Cerebellar nuclear complex (tissue), 1 donor: ENCODE data around the gene PHF2.
A peak's percentile ranks its signal among the peaks of the same experiment; 100 is the strongest.

Experiments
- DNase-seq, 2 experiments: peaks; one replicate each; lab custom pipeline; 2025; lab: John Stamatoyannopoulos, UW

Gene PHF2

DNA sequence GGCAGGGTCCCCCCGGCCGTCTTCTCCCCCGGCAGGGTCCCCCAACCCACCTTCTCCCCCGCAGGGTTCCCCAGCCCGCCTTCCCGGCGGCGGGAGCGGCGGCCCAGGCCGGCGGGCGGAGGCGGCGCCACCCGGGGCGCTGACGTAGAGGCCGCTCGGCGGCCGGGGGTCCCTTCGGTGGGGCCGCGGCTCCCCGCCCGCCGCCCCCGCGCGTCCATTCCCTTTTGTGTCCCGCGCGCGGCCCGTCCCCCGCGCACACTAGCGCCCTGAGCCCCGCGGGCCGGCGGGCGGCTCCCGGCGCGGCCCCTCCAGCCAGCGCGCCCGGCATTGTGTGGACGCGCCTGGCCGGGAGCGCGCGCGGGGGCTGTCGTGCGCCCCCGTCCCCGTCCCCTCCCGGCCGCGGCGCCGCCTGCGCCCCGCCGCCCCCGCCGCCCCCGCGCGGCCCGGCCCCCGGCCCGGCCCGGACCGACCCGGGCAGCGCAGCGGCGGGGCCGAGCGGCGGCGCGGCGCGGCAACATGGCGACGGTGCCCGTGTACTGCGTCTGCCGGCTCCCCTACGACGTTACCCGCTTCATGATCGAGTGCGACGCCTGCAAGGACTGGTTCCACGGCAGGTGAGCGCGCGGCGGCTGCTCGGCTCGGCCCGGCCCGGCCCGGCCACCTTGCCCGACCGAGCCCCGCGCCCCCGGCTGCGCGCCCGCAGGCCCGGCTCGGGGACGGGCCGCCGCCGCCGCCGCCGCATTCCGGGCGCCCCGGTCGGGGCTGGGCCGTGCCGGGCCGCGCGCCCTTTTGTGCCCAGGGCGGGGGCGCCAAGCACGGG, at the start of gene PHF2:
Gene PHF2, plus strand, starts transcription at position 327 of the 820 bp plus-strand sequence. Its CDS starts 190 bp downstream, at position 517.
- no peak for DNase-seq

DNA sequence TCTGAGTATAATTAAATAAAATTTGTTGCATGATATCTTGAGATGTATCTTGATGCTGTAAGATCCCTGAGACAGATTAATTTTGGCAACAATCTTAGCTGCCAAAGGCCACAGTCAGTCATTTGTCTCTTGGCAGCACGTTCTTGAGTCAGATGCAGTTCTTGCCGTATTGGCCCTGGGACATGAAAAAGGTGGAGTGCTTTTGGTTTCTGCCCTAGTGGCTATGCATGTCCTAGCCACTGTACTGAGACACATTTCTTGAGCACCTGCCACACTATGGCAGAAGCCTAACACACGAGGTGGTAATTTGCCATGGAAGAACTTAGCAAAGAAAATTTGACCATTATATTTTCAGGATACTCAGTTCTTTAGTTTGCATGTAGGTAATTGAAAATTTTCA, 45.0 kb upstream of the PHF2 start:
- DNase-seq: peak in 1 of 2 experiments; percentile 37

DNA sequence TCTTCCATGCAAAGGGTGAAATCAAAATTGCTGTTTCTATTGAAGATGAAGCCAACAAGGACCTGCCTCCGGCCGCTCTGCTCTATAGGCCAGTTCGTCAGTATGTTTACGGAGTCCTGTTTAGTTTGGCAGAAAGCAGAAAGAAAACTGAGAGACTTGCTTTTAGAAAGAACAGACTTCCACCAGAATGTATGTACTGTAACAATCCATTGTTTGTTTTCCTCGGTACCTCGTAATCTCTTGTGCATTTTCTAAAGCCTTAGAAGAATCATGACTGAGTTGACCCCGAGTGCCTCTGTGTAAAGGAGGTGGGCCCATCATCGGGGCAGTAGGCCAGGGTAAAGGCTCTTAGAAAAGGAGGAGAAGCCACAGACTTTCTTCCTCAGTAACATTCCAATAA, 44.2 kb upstream of the PHF2 start:
- DNase-seq: no peak

DNA sequence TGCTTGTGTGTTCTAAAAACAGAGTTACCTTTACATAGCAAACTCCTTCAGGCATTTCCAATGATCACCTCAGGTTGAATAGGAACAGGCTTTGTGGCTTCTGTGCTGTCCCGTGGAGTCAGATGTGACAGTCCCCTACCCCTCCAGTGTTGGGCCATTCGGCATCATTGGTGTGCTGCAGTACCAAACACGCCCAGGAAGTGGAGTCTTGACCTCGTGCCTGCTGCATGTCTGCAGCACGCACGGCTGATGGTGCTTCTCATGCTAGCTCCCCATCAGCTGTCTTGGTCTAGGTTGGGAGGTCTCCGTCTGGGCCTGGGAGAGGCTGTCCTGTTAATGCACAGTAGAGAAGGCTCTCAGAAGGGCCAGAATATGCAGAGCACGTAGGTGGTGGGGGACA, 42.5 kb upstream of the PHF2 start:
- no peak for DNase-seq

DNA sequence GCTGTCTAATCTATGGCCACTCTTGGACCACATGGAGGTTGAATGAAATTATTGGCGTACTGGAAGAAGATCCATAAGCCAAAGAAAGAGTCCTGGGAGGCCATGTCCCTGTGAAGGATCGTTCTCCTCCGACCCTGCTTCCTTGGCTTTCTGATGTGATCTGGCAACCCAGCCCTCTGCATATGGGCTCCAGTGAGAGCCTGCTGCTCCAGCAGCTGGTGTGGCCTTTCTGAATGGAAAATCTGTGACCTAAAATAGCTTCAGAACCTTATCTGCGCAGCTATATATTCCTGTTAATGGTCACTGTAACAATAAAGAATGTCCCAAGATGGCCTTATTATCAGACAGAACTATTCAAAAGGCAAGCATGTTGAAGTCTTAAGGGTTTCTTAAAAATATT, 40.2 kb upstream of the PHF2 start:
- DNase-seq: peak in 1 of 2 experiments; percentile 48

DNA sequence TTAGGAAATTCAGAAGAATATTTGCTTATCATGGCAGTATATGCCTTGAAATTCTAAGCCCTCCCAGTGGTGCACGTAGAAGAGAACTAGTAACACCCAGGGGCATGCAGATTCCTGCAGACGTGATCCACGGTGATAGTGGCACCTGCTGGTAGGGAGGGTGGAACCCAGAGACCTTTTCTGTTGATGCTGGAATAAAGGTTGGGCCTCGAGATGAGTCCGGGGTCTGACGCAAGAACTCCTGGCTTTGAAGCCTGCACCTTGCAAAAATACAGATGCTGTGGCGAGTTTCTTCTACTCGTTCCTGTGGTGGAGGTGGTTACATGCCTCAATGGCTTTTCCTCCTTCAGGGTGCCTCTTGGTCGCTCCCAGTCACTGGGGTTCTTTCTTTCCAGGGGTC, 39.5 kb upstream of the PHF2 start:
- DNase-seq: no peak

DNA sequence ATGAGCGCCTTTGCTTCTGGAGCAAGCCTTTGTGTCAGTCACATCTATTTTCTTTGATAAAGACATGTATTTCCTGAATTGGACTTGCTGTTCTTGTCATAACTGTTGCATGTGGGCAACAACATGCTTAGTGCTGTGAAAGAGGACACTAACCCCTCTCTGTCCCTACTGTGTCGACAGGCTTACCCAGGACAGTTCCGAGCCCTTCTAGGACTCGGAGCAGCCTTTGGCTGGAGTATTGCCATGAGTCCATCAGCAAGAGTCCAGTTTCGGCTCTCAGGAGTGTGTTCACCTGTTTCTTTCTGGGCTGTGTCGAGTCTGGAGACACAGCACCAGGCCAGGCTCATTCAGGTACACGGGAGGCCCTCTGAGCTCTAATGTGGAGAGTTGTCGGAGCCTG, 36.1 kb upstream of the PHF2 start:
- no peak for DNase-seq

DNA sequence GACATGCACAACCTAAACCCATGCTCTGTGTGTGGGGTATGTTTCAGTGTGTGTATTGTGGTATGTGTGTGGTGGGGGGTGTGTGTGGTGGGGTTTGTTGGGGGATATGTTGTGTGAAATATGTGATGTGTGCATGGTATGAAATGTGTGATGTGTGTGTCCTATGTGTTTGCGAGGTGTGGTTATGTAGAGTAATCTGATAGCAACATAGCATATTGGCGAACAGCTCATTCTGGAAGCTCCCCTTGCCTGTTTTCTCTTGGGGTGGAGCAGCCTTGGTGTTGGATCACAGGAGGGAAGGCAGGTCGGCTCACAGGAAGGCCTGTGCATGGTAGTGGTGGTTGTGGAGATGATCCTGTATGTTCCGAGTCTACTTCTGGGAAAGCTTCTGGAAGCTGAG, 35.4 kb upstream of the PHF2 start:
- no peak for DNase-seq

DNA sequence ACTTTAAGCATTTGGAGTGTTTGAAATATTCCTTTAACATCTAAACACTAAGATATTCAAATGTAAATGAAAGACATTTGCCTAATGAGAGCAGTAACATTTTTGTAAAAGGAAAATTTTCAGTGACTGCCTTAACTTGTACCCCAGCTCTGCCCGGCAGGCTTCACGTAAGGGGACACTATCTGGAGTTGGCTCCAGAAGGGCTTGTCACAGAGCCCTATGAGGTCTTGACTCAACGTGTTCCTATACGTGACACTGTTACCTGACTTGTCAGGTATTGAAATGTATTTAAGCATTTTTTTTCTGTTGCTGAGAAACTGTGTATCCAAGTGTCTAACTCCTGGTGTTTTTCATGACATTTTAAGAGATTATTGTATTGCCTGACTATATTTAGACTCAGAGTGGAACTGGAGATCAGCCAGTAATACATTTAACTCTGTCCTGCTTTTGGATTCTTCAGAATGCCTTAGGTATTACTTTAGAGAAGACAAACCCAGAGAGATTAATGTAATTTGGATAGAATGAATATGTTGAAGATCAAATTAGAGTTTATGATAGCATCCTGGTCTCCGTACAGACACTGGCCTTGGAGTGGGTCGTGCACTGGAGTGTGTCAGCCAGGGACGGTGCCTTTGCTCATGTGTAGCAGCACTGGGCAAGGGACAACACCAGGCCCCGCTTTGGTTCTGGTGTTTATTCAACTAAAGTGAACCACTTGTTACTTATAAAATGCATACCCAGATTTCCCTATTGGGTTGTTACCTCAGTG, 34.6 kb upstream of the PHF2 start:
- DNase-seq: no peak

DNA sequence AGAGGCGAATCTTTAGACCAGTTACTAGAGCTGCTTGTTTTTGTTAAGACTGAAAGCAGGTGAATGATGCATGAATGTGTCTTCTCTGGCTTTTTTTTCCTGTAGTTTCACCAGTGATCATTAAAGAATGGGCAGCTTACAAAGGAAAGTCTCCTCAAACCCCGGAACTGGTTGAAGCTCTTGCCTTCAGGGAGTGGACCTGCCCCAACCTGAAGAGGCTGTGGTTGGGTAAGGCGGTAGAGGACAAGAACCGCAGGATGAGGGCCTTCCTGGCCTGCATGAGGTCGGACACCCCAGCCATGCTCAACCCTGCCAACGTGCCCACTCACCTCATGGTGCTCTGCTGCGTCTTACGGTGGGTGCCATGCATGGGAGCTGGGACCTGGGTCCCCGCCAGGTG, 33.3 kb upstream of the PHF2 start:
- DNase-seq: no peak

DNA sequence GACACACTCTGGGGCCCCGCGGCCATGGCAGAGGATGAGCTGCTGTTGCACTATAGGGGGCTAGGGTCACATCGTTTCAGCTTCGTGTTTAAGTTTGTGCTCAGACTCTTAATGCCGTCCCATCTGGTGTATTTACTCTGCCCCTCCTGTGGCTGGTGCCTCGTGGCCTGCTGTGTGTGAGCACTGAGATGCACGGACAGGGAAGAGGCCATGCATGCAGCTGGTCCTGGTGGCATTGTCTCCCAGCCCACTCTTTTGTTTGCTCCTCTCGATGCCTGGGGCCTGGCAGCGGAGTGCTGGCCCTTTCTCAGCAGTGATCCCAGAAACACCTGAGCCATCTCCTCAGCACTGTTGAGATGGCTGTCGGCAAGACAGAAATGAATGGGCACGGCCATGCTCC, 30.0 kb upstream of the PHF2 start:
- no peak for DNase-seq

DNA sequence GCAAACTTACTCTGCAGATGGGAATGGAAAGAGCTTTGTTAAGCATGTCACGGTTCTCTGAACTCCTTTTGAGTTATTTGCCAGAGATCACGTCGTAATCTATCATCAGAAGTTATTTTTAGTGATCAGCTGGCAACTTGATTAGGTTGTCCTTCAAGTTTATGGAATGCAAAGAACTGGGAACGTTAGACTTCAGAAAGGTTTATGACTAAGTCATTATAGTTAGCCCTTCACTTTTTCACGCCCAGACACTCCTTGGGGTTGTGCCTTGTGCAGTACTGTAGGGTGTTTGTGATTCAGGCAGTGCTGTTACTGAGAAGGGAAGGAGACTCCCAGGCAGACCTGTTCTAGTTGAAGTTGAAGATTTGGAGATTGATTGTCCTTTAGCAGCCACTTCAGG, 26.8 kb upstream of the PHF2 start:
- no peak for DNase-seq

DNA sequence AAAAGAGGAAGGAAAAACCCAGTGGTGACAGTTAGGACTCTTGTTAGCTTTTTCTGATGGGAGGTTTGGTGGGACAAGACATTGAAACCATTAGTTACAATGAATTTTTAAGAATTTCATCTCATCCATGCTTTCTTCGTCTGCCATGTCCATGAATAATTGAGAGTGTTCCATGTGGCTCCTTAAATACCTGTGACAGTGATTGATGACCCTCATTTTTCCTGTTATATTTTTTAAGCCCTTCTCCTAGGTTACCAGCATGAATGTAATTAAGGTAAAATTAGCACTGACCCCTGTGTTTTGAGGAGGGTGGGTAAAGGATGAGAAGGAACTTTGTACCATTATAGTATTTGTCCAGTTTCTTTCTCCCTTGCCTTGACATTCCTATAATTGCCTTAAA, 23.5 kb upstream of the PHF2 start:
- DNase-seq: no peak

DNA sequence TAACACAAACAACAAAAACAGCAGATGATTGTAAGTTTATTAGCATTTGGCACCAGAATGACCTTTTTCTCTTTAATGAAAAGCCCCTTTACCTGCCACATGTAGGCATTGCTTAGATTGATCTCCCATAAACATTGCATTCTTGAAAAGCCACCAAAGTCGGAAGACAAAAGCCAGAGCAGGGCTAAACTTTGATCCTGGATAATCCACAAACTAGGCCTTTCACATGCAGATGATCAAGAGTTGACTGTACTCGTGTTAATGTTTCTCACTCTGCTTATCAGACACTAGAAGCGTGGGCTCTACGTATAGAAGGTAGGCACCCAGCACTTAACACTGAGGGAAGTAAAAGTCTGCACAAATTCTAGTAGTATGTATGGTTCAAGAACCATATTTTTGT, 21.0 kb upstream of the PHF2 start:
- DNase-seq: no peak

DNA sequence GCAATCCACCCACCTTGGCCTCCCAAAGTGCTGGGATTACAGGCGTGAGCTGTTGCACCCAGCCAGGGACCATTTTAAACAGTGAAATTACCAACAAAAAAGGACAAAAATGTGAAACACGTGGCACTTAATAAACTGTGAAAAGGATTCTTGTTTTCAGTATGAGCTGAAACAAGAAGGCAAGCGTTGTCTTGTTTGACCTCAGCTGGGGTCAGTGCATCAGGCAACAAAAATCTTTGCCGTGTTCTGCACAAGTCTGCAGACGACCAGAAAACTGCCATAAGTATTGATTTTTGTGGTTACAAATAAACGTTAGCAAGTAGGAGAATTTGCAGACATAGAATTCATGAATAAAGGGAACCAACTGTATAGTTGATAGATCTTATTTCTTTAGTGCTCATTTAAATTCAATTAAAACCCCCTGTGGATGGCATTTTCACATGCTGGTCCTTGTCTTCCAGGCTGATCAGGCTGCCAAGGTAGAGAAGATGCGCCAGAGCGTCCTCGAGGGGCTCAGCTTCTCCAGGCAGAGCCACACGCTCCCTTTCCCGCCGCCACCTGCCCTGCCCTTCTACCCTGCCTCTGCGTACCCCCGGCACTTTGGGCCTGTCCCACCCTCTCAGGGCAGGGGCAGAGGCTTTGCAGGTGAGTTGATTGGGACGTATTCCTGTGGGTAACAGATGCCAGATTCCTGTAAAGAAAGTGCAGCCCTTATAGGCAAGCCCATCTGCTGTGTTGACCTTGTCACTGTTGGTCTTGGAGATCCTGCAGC, 18.8 kb upstream of the PHF2 start:
- DNase-seq: no peak

DNA sequence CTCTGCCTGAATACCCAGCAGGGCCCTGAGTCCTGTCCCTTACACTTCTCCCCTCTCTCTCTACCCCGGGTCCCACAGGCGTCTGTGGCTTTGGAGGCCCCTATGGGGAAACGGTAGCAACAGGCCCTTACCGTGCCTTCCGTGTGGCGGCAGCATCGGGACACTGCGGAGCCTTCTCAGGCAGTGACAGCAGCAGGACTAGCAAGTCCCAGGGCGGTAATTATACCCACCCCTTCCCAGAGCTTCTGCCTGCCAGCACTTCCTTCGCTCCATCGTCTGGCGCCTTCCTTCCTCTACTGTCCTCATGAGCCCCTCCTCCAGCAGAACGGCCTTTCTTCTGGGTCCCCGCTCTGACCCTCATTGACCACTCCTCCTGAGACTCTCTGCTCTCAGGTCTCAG, 17.9 kb upstream of the PHF2 start:
- no peak for DNase-seq

DNA sequence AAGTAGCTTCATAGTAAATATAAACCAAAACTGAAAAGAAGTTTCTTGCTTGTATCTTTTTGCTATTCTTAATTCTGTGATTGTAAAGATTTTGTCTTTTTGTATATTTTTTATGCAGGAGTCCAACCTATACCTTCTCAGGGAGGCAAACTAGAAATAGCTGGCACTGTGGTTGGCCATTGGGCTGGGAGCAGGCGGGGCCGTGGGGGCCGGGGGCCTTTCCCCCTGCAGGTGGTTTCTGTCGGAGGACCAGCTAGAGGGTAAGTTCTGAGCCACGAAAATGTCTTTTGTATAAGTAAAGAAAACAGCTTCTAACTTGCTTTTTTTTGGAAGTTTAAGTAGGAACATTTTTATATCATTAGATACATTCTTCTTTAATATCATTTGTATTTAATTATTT, 15.4 kb upstream of the PHF2 start:
- DNase-seq: no peak

DNA sequence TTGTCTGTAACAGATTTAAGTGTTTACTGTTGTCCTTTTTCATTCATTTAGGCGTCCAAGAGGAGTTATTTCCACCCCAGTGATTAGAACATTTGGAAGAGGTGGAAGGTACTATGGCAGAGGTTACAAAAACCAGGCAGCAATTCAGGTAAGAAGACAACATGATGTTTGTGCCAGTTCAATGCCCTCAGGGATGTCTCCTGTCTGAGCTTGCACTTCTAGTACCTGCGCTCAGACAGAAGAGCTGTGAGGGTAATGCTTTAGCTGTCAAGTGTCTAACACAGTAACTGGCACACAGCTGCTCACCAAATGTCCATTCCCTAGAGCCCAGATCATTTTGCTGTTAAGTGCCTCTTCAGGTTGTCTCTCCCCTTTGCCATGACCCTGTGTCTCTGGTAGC, 14.2 kb upstream of the PHF2 start:
- no peak for DNase-seq

DNA sequence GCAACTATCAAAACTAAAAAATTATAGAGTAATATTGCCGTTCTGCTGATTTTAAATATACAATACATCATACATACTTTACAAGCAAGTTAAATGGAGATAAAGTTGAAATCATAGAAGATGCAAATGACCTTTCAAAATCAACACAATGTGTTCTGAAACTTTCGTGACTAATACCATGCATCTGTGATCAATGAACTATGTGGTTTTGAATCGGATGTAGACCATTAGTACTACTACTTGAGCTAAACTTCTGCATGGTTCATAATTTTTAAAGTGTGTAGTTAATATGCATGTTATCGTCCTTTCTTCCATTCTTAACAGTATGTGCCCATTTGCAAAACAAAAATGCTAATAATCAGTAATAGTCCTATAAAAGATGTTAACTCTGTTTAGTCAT, 11.3 kb upstream of the PHF2 start:
- DNase-seq: no peak

DNA sequence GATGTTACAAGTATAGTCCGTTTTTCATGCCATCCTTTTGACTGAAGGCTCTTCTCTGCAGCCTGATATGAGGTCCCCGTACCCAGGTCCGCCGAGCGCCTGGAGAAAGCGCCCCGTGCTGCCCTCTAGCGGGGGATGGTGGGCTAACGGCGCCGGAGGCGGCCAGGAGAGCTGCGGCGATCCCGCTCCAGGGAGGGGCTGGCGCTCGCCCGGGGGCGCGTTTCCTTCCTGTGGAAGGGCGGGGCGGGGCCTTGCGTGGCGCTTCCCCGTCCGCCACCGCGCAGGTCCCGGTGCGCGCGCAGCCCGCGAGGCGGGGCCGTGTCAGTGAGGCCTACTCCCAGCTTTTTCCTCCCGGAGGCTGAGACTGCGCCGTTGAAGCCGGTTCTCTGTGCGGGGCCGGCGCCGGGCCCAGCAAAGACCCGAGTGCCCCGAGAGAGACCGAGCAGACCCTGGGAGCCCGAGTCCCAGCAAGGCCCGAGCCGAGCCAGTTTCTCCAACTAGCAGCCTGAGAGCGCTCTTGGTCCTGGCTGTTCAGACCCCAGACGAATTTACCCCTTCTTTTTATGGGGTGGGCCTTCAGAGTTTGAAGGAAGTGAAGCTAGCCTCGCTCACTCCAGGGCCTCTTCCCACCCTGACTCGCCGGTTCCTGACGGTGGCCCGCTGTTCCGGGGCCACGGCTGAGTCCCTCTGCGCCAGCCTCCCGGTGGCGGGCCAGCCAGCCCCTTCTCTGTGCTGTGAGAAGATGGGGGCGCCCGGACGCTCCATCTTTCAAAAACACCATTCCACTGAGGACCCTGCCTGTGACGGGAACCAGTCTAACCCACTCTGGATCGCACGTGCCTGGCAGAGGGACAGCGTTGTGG, 9.7 kb upstream of the PHF2 start:
- peak; percentile 51 to 86 for DNase-seq

DNA sequence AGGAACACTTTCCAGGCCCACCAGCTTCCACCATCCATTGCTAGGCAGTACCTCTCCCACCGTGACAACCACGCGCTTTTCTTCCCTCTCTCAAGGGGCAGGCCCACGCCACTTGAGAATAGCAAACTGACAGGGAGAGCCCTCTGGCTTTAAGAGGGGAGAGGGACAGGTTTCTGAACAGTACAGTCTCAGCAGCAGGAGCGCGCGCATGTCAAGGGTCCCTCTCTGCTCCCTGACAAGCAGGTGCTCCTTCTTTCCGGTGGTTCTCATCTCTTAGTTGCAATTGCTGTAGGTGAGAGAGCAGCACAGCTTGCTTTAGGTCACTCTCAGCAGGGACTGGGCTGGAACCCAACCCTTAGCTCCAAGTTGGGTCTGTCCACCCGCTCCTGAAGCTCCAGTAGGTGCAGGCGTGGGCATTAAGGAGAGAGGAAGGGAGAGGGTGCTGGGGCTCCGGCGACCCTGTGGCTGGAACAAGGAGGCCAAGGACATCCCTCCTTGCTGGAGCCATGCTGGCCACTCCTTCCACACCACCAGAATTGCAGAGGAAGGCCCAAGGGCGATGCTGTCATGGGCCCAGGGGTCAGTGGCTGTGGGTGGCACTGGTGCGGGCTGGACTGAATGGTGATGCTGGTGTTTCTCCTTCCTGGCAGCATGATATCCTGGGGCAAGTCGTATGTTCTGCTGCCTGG, 9.0 kb upstream of the PHF2 start:
- no peak for DNase-seq
